Body of pancreas (tissue), 4 donors: ENCODE measurements around the gene ABTB1.

Source experiments
- CTCF ChIP-seq, 7 experiments: fragments of 450-650 bp in 4 of 7; fragments of 200-600 bp in 3 of 7; sonication (generic) in 3 of 7; IDR thresholded peaks; one replicate each; pipeline ENCODE4 v1.5.1; 2016 to 2019; ENCODE audit warnings: antibody characterized with exemption in 7 of 7
- POLR2A ChIP-seq, 3 donors: fragments of 450-650 bp; IDR thresholded peaks; one replicate each; pipeline ENCODE4 v1.6.1; 2016; ENCODE audit warnings: antibody characterized with exemption in 3 of 3, mild to moderate bottlenecking in 2 of 3

- TF ChIP-seq POLR2A (IDR thresholded peaks at IDR 0.05) (no peak), CTCF (IDR thresholded peaks at IDR 0.05) (no peak)
Observed at GRCh38 chr3:127702151-127702578, 29.4 kb downstream of the ABTB1 start.
